Endothelial cell (in vitro differentiated cells): ENCODE results near the gene REXO2. TPM values are rescaled to one million over a fixed set of nuclear protein-coding genes. Genes with fewer than 3 reads are reported as not detected.

Source experiments
- DNase-seq: peaks from one replicate; pipeline ENCODE4 v3.0.0; 2021; ENCODE audit warnings: low spot score
- H3K27ac Mint-ChIP-seq: one replicate; pipeline ENCODE4 v1.8.0; 2021; ENCODE audit warnings: mixed read lengths, inconsistent platforms; ENCODE audit not compliant: unreplicated experiment
- H3K27me3 Mint-ChIP-seq: one replicate; pipeline ENCODE4 v1.8.0; 2021; ENCODE audit warnings: mild to moderate bottlenecking, moderate library complexity, mixed read lengths, inconsistent platforms; ENCODE audit not compliant: unreplicated experiment
- H3K36me3 Mint-ChIP-seq: one replicate; pipeline ENCODE4 v1.8.0; 2021; ENCODE audit warnings: mild to moderate bottlenecking, low read depth, mixed read lengths, inconsistent platforms; ENCODE audit not compliant: unreplicated experiment
- H3K4me1 Mint-ChIP-seq: one replicate; pipeline ENCODE4 v1.8.0; 2021; ENCODE audit warnings: mild to moderate bottlenecking, mixed read lengths, inconsistent platforms; ENCODE audit not compliant: unreplicated experiment
- H3K4me3 Mint-ChIP-seq: one replicate; pipeline ENCODE4 v1.8.0; 2021; ENCODE audit warnings: mild to moderate bottlenecking, mixed read lengths, inconsistent platforms; ENCODE audit not compliant: unreplicated experiment
- H3K9me3 Mint-ChIP-seq: one replicate; pipeline ENCODE4 v1.8.0; 2021; ENCODE audit warnings: mixed read lengths, inconsistent platforms; ENCODE audit not compliant: unreplicated experiment
- CTCF ChIP-seq: fragments of 200-600 bp; sonication (generic); IDR thresholded peaks from one replicate; pipeline ENCODE4 v1.5.0; 2021; ENCODE audit warnings: antibody characterized with exemption; ENCODE audit not compliant: unreplicated experiment
- total RNA-seq: library from RNA; stranded (reverse); fragmentation: NEBNext Ultra II Directional; extraction: Animal tissue kit (Norgen Biotek cat#: 25700); gene quantifications from one replicate; pipeline ENCODE4 v1.2.1, GENCODE V29; 2021; ENCODE audit not compliant: unreplicated experiment

Gene REXO2
- total RNA-seq, 1 donor from 2014 or later, result 71.6 TPM

- Mint-ChIP-seq H3K36me3 (no peaks in the 10 kb centered on the region), H3K4me3 (no peak overlapping the region), H3K9me3 (no peaks in the 10 kb centered on the region), H3K27ac (no peak overlapping the region), H3K27me3 (no peaks in the 10 kb centered on the region), H3K4me1 (peaks cover 18% of the 10 kb centered on the region)
- no peak for DNase-seq
- no peak for TF ChIP-seq CTCF
These were observed 42.8 kb downstream of the REXO2 start for GRCh38 chr11:114482114-114482513.

- H3K4me3 Mint-ChIP-seq, result no peak overlapping the region
- H3K27ac Mint-ChIP-seq, result no peak overlapping the region
- no peak for TF ChIP-seq CTCF
- H3K9me3 Mint-ChIP-seq, result no peaks in the 10 kb centered on the region
- no peak for DNase-seq
- H3K27me3 Mint-ChIP-seq, result no peaks in the 10 kb centered on the region
- no peaks in the 10 kb centered on the region for H3K36me3 Mint-ChIP-seq
- peaks cover 12% of the 10 kb centered on the region for H3K4me1 Mint-ChIP-seq
These were observed 44.7 kb downstream of the REXO2 start for GRCh38 chr11:114483929-114484328.

DNA sequence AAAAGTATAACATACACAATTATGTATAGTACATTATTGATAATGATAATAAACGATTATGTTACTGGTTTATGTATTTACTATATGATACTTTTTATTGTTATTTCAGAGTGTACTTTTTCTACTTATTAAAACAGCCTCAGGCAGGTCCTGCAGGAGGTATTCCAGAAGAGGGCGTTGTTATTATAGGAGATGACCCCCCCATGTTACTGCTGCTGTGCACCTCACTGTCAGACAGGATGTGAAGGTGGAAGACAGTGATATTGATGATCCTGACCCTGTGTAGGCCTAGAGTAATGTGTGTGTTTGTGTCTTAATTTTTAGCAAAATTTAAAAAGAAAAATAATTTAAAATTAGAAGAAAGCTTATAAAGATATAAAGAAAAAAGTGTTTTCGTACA lies 57.6 kb downstream of the REXO2 start:
- Mint-ChIP-seq H3K36me3 (no peaks in the 10 kb centered on the region), H3K27me3 (no peaks in the 10 kb centered on the region), H3K4me3 (no peak overlapping the region), H3K27ac (no peak overlapping the region), H3K9me3 (no peaks in the 10 kb centered on the region), H3K4me1 (no peaks in the 10 kb centered on the region)
- no peak for TF ChIP-seq CTCF
- DNase-seq, result no peak

GRCh38 chr11:114499756-114500155 lies 60.5 kb downstream of the REXO2 start:
- H3K9me3 Mint-ChIP-seq, result no peaks in the 10 kb centered on the region
- H3K27me3 Mint-ChIP-seq, result no peaks in the 10 kb centered on the region
- TF ChIP-seq CTCF, result no peak
- no peak overlapping the region for H3K4me3 Mint-ChIP-seq
- no peaks in the 10 kb centered on the region for H3K4me1 Mint-ChIP-seq
- no peak overlapping the region for H3K27ac Mint-ChIP-seq
- DNase-seq, result no peak
- H3K36me3 Mint-ChIP-seq, result no peaks in the 10 kb centered on the region

Other genes with a start within 250 kb of the REXO2 start
- gene NNMT, start 143.1 kb upstream of the REXO2 start, total RNA-seq, result not detected
- 6.7 TPM for gene C11orf71, start 39.0 kb upstream of the REXO2 start, total RNA-seq
- 44.8 TPM for gene RBM7, start 38.8 kb upstream of the REXO2 start, total RNA-seq
- gene NXPE1, start 120.4 kb downstream of the REXO2 start, total RNA-seq, result not detected
- gene NXPE4, start 156.3 kb downstream of the REXO2 start, total RNA-seq, result not detected
- 0.33 TPM for gene NXPE2, start 239.1 kb downstream of the REXO2 start, total RNA-seq